Esophagus mucosa (tissue), 1 donor: ENCODE results near the gene TACC2. TPM values are rescaled to one million over a fixed set of nuclear protein-coding genes. Genes with fewer than 3 reads are reported as not detected.

Experiments used
- ATAC-seq: fragments of 200-7000 bp; cut with Tn5 transposase; one replicate; pipeline ENCODE4 v1.9.1; 2020
- total RNA-seq: library from RNA; stranded (reverse); gene quantifications from one replicate; pipeline ENCODE4 v1.2.4, GENCODE V29; 2023
- donor health status: DM: yes; HTN: yes; CAD: no.

The TACC2 gene
- total RNA-seq, 1 donor from 2014 or later, result 90.0 TPM

- ATAC-seq, result no peak
Measured at GRCh38 chr10:122301055-122301810, 312.3 kb downstream of the TACC2 start.

- ATAC-seq, result no peak
Measured at GRCh38 chr10:122301811-122302115, 312.8 kb downstream of the TACC2 start.

- no peak for ATAC-seq
Measured at GRCh38 chr10:122302315-122302714, 313.4 kb downstream of the TACC2 start.

GRCh38 chr10:122303271-122304053 lies 314.5 kb downstream of the TACC2 start:
- no peak for ATAC-seq

Other genes with a start within 250 kb of the TACC2 start
- gene ATE1, start 61.1 kb upstream of the TACC2 start, total RNA-seq, result 20.3 TPM
- 33.9 TPM for gene NSMCE4A, start 13.9 kb upstream of the TACC2 start, total RNA-seq